ENCODE results near the gene TEX38. TPM values are rescaled to one million over a fixed set of nuclear protein-coding genes. Genes with fewer than 3 reads are reported as not detected.

Gene TEX38
- total and polyA plus RNA-seq, 2 experiments from 2014 or later, result not detected

GRCh38 chr1:46689356-46689755 lies 17.7 kb downstream of the TEX38 start:
- Histone ChIP-seq H3K4me2 (no peak overlapping the region), H3K4me1 (ENCODE audit: insufficient read depth) (no peaks in the 10 kb centered on the region), H4K20me1 (replicated peaks; ENCODE audit: insufficient read depth) (peaks cover 4% of the 10 kb centered on the region; the same call in 1 of the 2 replicates), H3F3A (replicated peaks; ENCODE audit: low read depth) (no peaks in the 10 kb centered on the region), H2AFZ (no peak overlapping the region), H3K27ac (ENCODE audit: low read depth) (no peak overlapping the region), H3K79me2 (replicated peaks; ENCODE audit: insufficient read depth) (no peaks in the 10 kb centered on the region), H3K36me3 (ENCODE audit: insufficient read depth) (peaks cover 41% of the 10 kb centered on the region), H3K27me3 (ENCODE audit: insufficient read depth) (no peaks in the 10 kb centered on the region), H3K4me3 (no peak overlapping the region), H3K9me2 (ENCODE audit: insufficient read depth) (no peaks in the 10 kb centered on the region)
- DNase-seq (ENCODE audit: low spot score) (no peak), ATAC-seq (no peak)
- no peak overlapping the region; the same call in 2 of the 3 replicates for H3K4me3 Mint-ChIP-seq
- H3K9me3 Mint-ChIP-seq, result no peaks in the 10 kb centered on the region
- H3K27me3 Mint-ChIP-seq (ENCODE audit: insufficient read depth, low read depth, poor library complexity), result peaks cover 2% of the 10 kb centered on the region
- peaks cover 56% of the 10 kb centered on the region for H3K36me3 Mint-ChIP-seq (ENCODE audit: low read depth)
- H3K4me1 Mint-ChIP-seq, result no peaks in the 10 kb centered on the region; the same call in 1 of the 3 replicates
- TF ChIP-seq REST (IDR thresholded peaks at IDR 0.05; ENCODE audit: unreplicated experiment) (no peak), JUNB (IDR thresholded peaks at IDR 0.05; ENCODE audit: unreplicated experiment) (no peak), NANOG (IDR thresholded peaks at IDR 0.05; ENCODE audit: borderline replicate concordance) (no peak), ETS1 (IDR thresholded peaks at IDR 0.05) (no peak)
- no peak overlapping the region for H3K27ac Mint-ChIP-seq

GRCh38 chr1:46689897-46690296 lies 18.2 kb downstream of the TEX38 start:
- no peak for DNase-seq (ENCODE audit: low spot score)
- no peak for ATAC-seq
- TF ChIP-seq NANOG (IDR thresholded peaks at IDR 0.05; ENCODE audit: borderline replicate concordance) (no peak), CTCF (conservative IDR thresholded peaks at IDR 0.05; ENCODE audit: low read depth in 2 of 2) (no peak)
- H3K4me1 Mint-ChIP-seq, result no peaks in the 10 kb centered on the region; the same call in 1 of the 3 replicates
- Histone ChIP-seq H2AFZ (no peak overlapping the region), H3K4me3 (no peak overlapping the region), H3F3A (replicated peaks; ENCODE audit: low read depth) (no peaks in the 10 kb centered on the region), H3K9me2 (ENCODE audit: insufficient read depth) (no peaks in the 10 kb centered on the region), H4K20me1 (replicated peaks; ENCODE audit: insufficient read depth) (peaks cover 7% of the 10 kb centered on the region), H3K79me2 (replicated peaks; ENCODE audit: insufficient read depth) (no peaks in the 10 kb centered on the region), H3K4me2 (no peak overlapping the region), H3K27me3 (ENCODE audit: insufficient read depth) (no peaks in the 10 kb centered on the region), H3K36me3 (ENCODE audit: insufficient read depth) (peaks cover 41% of the 10 kb centered on the region), H3K4me1 (ENCODE audit: insufficient read depth) (no peaks in the 10 kb centered on the region), H3K27ac (ENCODE audit: low read depth) (no peak overlapping the region)
- H3K36me3 Mint-ChIP-seq (ENCODE audit: low read depth), result peaks cover 58% of the 10 kb centered on the region
- H3K4me3 Mint-ChIP-seq, result no peak overlapping the region
- H3K9me3 Mint-ChIP-seq, result no peaks in the 10 kb centered on the region
- H3K27ac Mint-ChIP-seq, result no peak overlapping the region
- peaks cover 2% of the 10 kb centered on the region for H3K27me3 Mint-ChIP-seq (ENCODE audit: insufficient read depth, low read depth, poor library complexity)
